ENCODE results near the gene EEF2K. TPM values are rescaled to one million over a fixed set of nuclear protein-coding genes. Genes with fewer than 3 reads are reported as not detected.

Gene EEF2K
- total and polyA plus RNA-seq, 5 donors from 2014 or later: 2.7 to 20.1 (median 3.6) TPM

DNA sequence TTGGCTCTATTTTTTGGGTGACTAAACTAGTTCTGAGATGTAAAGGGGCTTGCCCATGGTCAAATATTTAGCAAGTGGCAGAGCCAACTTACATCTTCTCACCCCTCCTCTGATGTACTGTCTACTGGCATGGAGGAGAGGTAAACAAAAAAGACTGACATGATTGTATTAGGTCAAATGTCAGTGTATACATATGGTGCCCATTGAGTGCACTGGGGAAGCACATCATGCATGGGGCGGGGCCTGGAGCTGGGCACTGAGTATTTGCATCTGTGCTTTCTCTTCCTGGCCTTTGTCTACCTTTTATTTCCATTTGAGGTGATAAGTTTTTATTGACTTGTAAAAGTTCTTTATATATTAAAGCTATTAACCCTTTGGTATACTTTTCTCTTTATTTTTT lies 68.8 kb downstream of the EEF2K start:
- Mint-ChIP-seq H3K9me3 (no peaks in the 10 kb centered on the region), H3K4me1 (peaks cover 0 to 8% (median 0%) of the 10 kb centered on the region in 4 donors), H3K4me3 (no peak overlapping the region), H3K27me3 (no peaks in the 10 kb centered on the region), H3K27ac (no peak overlapping the region), H3K36me3 (peaks cover 20% of the 10 kb centered on the region)
- Histone ChIP-seq H3K36me3 (ENCODE audit: control insufficient read depth, insufficient read depth, low read length) (peaks cover 18% of the 10 kb centered on the region), H3K27ac (ENCODE audit: insufficient read depth, low read length, poor library complexity, severe bottlenecking) (no peak overlapping the region), H3K4me3 (ENCODE audit: low read depth, low read length) (no peak overlapping the region), H3K4me1 (ENCODE audit: control insufficient read depth, insufficient read depth, low read length, poor library complexity, severe bottlenecking) (no peaks in the 10 kb centered on the region), H3K9me3 (ENCODE audit: control insufficient read depth in 2 of 2, low read length in 2 of 2) (no peaks in the 10 kb centered on the region), H3K27me3 (ENCODE audit: control insufficient read depth, insufficient read depth, low read length) (no peaks in the 10 kb centered on the region)
- DNase-seq: no peak
- no peak for ATAC-seq (ENCODE audit: low read depth in 2 of 2)

DNA sequence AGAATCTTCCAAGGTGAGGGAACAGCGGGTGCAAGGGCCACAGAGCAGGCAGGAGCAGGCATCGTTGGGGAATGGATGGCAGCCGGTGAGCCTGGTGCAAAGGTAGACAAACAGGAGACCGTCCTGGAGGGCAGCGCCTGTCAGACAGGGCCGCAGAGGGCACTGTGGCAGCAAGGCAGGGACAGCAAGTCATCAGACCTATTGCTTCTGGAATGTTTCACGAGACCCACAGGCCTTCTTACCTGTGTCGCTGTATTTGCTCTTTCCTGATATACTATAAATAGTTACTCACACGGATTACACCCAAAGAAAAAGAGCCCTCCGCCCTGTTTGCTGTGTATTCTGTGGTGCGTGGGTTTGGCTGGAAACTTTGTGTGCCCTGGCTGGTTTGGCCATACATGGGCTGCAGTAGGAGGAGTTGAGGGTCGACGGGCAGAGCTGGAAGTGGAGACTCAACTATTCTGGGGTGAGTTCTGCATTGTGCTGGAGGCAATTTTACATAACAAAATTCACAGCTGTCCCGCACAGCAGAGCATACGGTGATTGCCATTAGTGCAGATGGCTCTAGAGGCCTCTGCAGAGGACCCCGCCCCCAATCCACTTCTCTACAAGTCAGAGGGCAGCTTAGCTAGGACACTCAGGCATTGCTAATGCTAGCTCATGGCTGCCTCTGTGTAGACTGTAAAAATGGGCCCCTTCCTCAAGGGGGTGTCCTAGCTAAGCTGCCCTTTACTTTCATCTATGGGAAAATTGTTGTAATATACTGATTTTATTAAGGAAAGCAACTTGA lies 72.6 kb downstream of the EEF2K start:
- Mint-ChIP-seq H3K4me1 (peaks cover 0 to 4% (median 0%) of the 10 kb centered on the region in 4 donors), H3K27ac (peak overlapping the region in 1 of 3 donors; percentile 48), H3K9me3 (no peaks in the 10 kb centered on the region), H3K36me3 (peaks cover 33% of the 10 kb centered on the region), H3K4me3 (no peak overlapping the region), H3K27me3 (no peaks in the 10 kb centered on the region)
- Histone ChIP-seq H3K27me3 (ENCODE audit: control insufficient read depth, insufficient read depth, low read length) (no peaks in the 10 kb centered on the region), H3K4me1 (ENCODE audit: control insufficient read depth, insufficient read depth, low read length, poor library complexity, severe bottlenecking) (no peaks in the 10 kb centered on the region), H3K36me3 (ENCODE audit: control insufficient read depth, insufficient read depth, low read length) (peaks cover 43% of the 10 kb centered on the region), H3K9me3 (ENCODE audit: control insufficient read depth in 2 of 2, low read length in 2 of 2) (no peaks in the 10 kb centered on the region), H3K4me3 (ENCODE audit: low read depth, low read length) (no peak overlapping the region), H3K27ac (ENCODE audit: insufficient read depth, low read length, poor library complexity, severe bottlenecking) (no peak overlapping the region)
- ATAC-seq (ENCODE audit: low read depth in 2 of 2): no peak
- DNase-seq: no peak

DNA sequence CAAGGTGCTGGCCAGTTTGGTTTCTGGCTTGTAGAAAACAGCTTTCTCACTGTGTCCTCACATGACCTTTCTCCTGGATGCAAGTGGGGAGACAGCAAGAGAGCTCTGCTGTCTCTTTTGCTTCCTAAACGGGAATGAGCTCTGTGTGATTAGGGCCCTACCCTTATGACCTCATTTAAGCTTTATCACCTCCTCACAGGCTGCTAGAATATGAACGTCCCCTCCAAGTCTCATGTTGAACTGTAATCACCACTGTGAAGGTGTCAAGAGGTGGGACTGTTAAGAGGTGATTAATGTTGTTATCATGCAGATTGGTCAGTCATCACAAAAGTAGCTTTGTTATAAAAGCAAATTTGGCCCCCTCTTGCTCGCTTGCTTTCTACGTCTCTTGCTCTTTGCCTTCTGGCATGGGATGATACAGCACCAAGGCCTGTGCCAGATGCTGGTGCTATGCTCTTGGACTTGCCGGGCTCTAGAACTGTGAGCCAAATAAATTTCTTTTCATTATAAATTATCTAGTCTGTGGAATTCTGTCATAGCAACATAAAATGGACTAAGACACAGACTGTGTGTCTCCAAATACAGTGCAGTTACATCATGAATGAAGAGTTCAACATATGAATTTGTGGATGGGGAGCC lies 76.3 kb downstream of the EEF2K start:
- no peak for DNase-seq
- peak overlapping the region in 1 of 3 donors; percentile 26 for H3K27ac Mint-ChIP-seq
- H3K4me1 Mint-ChIP-seq: peaks cover 0 to 3% (median 0%) of the 10 kb centered on the region in 4 donors
- H3K27me3 ChIP-seq (ENCODE audit: control insufficient read depth, insufficient read depth, low read length): no peaks in the 10 kb centered on the region
- no peaks in the 10 kb centered on the region for H3K9me3 Mint-ChIP-seq
- no peak overlapping the region for H3K4me3 Mint-ChIP-seq
- peaks cover 47% of the 10 kb centered on the region for H3K36me3 Mint-ChIP-seq
- no peaks in the 10 kb centered on the region for H3K27me3 Mint-ChIP-seq
- no peak overlapping the region for H3K4me3 ChIP-seq (ENCODE audit: low read depth, low read length)
- no peak overlapping the region for H3K27ac ChIP-seq (ENCODE audit: insufficient read depth, low read length, poor library complexity, severe bottlenecking)
- H3K9me3 ChIP-seq (ENCODE audit: control insufficient read depth in 2 of 2, low read length in 2 of 2): no peaks in the 10 kb centered on the region
- H3K4me1 ChIP-seq (ENCODE audit: control insufficient read depth, insufficient read depth, low read length, poor library complexity, severe bottlenecking): no peaks in the 10 kb centered on the region
- ATAC-seq (ENCODE audit: low read depth in 2 of 2): no peak
- peaks cover 53% of the 10 kb centered on the region for H3K36me3 ChIP-seq (ENCODE audit: control insufficient read depth, insufficient read depth, low read length)

DNA sequence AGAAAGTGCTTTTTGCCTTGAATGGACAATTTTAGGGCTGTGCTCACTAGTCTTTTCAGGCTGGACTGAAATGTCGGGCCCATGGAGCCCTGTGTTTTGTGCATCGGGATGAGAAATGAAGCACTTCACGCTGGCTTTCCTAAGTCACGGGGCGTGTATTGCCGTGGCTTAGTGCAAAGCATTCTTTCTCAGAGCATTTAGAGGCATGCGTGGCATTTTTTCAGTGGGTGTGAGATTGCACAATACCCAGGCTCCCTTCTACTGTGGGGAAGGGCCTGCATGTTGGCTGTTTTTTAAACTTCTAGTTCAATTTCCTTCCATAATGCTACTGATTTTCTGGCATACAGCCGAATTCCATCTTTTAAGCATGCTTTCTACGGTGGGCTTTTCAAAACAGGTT lies 78.6 kb downstream of the EEF2K start:
- Mint-ChIP-seq H3K4me1 (no peaks in the 10 kb centered on the region), H3K27me3 (no peaks in the 10 kb centered on the region), H3K27ac (no peak overlapping the region), H3K36me3 (peaks cover 40% of the 10 kb centered on the region), H3K9me3 (no peaks in the 10 kb centered on the region), H3K4me3 (no peak overlapping the region)
- Histone ChIP-seq H3K27ac (ENCODE audit: insufficient read depth, low read length, poor library complexity, severe bottlenecking) (no peak overlapping the region), H3K36me3 (ENCODE audit: control insufficient read depth, insufficient read depth, low read length) (peaks cover 41% of the 10 kb centered on the region), H3K4me1 (ENCODE audit: control insufficient read depth, insufficient read depth, low read length, poor library complexity, severe bottlenecking) (no peaks in the 10 kb centered on the region), H3K27me3 (ENCODE audit: control insufficient read depth, insufficient read depth, low read length) (no peaks in the 10 kb centered on the region), H3K9me3 (ENCODE audit: control insufficient read depth in 2 of 2, low read length in 2 of 2) (no peaks in the 10 kb centered on the region), H3K4me3 (ENCODE audit: low read depth, low read length) (no peak overlapping the region)
- ATAC-seq (ENCODE audit: low read depth in 2 of 2) (no peak), DNase-seq (no peak)

DNA sequence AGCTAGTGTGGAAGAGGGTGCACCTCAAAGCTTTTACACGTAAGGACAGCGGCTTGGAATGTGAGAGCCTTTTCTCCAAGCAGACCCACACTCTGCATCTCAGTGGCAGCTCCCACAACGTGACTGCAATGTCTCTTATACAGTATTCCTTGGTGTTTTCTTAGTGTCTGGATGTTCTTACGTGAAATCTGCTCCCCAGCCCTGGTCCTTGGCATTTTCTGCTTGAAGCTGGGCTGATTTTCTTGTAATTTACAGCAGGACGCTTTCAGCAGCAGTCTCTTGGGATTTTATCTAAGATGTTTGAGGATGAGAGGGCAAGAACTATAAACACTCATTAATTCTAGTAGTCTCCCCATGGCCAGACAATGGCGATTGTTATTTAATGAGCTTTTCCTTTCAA lies 79.0 kb downstream of the EEF2K start:
- Mint-ChIP-seq H3K9me3 (no peaks in the 10 kb centered on the region), H3K4me1 (no peaks in the 10 kb centered on the region), H3K27ac (no peak overlapping the region), H3K36me3 (peaks cover 38% of the 10 kb centered on the region), H3K27me3 (no peaks in the 10 kb centered on the region), H3K4me3 (no peak overlapping the region)
- peaks cover 39% of the 10 kb centered on the region for H3K36me3 ChIP-seq (ENCODE audit: control insufficient read depth, insufficient read depth, low read length)
- no peaks in the 10 kb centered on the region for H3K4me1 ChIP-seq (ENCODE audit: control insufficient read depth, insufficient read depth, low read length, poor library complexity, severe bottlenecking)
- no peak overlapping the region for H3K4me3 ChIP-seq (ENCODE audit: low read depth, low read length)
- ATAC-seq (ENCODE audit: low read depth in 2 of 2) (no peak), DNase-seq (no peak)
- no peaks in the 10 kb centered on the region for H3K27me3 ChIP-seq (ENCODE audit: control insufficient read depth, insufficient read depth, low read length)
- no peaks in the 10 kb centered on the region for H3K9me3 ChIP-seq (ENCODE audit: control insufficient read depth in 2 of 2, low read length in 2 of 2)
- H3K27ac ChIP-seq (ENCODE audit: insufficient read depth, low read length, poor library complexity, severe bottlenecking): no peak overlapping the region

GRCh38 chr16:22291020-22291419 lies 84.9 kb downstream of the EEF2K start:
- no peaks in the 10 kb centered on the region for H3K36me3 ChIP-seq (ENCODE audit: control insufficient read depth, insufficient read depth, low read length)
- no peak overlapping the region for H3K27ac ChIP-seq (ENCODE audit: insufficient read depth, low read length, poor library complexity, severe bottlenecking)
- Mint-ChIP-seq H3K27ac (no peak overlapping the region), H3K4me1 (peaks cover 0 to 1% (median under 1%) of the 10 kb centered on the region in 4 donors), H3K4me3 (peak overlapping the region in 1 of 4 donors; percentile 15), H3K9me3 (peaks cover 0 to under 1% (median 0%) of the 10 kb centered on the region in 7 donors), H3K36me3 (no peaks in the 10 kb centered on the region), H3K27me3 (no peaks in the 10 kb centered on the region)
- no peak for DNase-seq
- H3K4me3 ChIP-seq (ENCODE audit: low read depth, low read length): no peak overlapping the region
- no peaks in the 10 kb centered on the region for H3K9me3 ChIP-seq (ENCODE audit: control insufficient read depth in 2 of 2, low read length in 2 of 2)
- no peaks in the 10 kb centered on the region for H3K4me1 ChIP-seq (ENCODE audit: control insufficient read depth, insufficient read depth, low read length, poor library complexity, severe bottlenecking)
- ATAC-seq (ENCODE audit: low read depth in 2 of 2): no peak
- H3K27me3 ChIP-seq (ENCODE audit: control insufficient read depth, insufficient read depth, low read length): no peaks in the 10 kb centered on the region

GRCh38 chr16:22291860-22292318 lies 85.8 kb downstream of the EEF2K start:
- Mint-ChIP-seq H3K27ac (no peak overlapping the region), H3K4me1 (peaks cover 3 to 10% (median 7%) of the 10 kb centered on the region in 4 donors), H3K4me3 (no peak overlapping the region), H3K27me3 (peaks cover 4% of the 10 kb centered on the region), H3K36me3 (no peaks in the 10 kb centered on the region), H3K9me3 (peaks cover 0 to 4% (median under 1%) of the 10 kb centered on the region in 7 donors)
- no peaks in the 10 kb centered on the region for H3K27me3 ChIP-seq (ENCODE audit: control insufficient read depth, insufficient read depth, low read length)
- no peaks in the 10 kb centered on the region for H3K9me3 ChIP-seq (ENCODE audit: control insufficient read depth in 2 of 2, low read length in 2 of 2)
- H3K4me1 ChIP-seq (ENCODE audit: control insufficient read depth, insufficient read depth, low read length, poor library complexity, severe bottlenecking): peaks cover 6% of the 10 kb centered on the region
- ATAC-seq (ENCODE audit: low read depth in 2 of 2) (no peak), DNase-seq (no peak)
- no peak overlapping the region for H3K27ac ChIP-seq (ENCODE audit: insufficient read depth, low read length, poor library complexity, severe bottlenecking)
- H3K4me3 ChIP-seq (ENCODE audit: low read depth, low read length): no peak overlapping the region
- no peaks in the 10 kb centered on the region for H3K36me3 ChIP-seq (ENCODE audit: control insufficient read depth, insufficient read depth, low read length)

Measured in CD4-positive, CD25-positive, alpha-beta regulatory T cell (primary cell).